ENCODE results near the gene CCDC91. TPM values are rescaled to one million over a fixed set of nuclear protein-coding genes. Genes with fewer than 3 reads are reported as not detected.

CCDC91 gene
- total and polyA plus RNA-seq, 2 of the 4 experiments (the other 2 are of a cell fraction), result 8.6 to 14.7 TPM

- H3K27ac ChIP-seq (ENCODE audit: insufficient read depth, low read length), result no peak overlapping the region
- WGBS, 2 experiments (ENCODE audit: extremely low coverage in 2 of 2, insufficient read length in 1 of 2), result no CpG with 5 or more reads among the region's 2 CpGs
- no peak overlapping the region for H4K5ac ChIP-seq (ENCODE audit: low read depth, low read length)
- no peaks in the 10 kb centered on the region for H3K9me1 ChIP-seq (ENCODE audit: insufficient read depth, low read length)
- no peak overlapping the region for H3K56ac ChIP-seq (ENCODE audit: extremely low read depth, insufficient read depth, low read length)
- no peak overlapping the region for H3K4ac ChIP-seq (ENCODE audit: low read depth, low read length)
- ATAC-seq (ENCODE audit: low read depth), result no peak
- H2AFZ ChIP-seq (replicated peaks; ENCODE audit: low read length, poor library complexity), result no peak overlapping the region
- H2AK5ac ChIP-seq (ENCODE audit: low read depth, low read length), result no peak overlapping the region
- no peak overlapping the region for H3K18ac ChIP-seq (ENCODE audit: low read depth, low read length)
- H4K91ac ChIP-seq (ENCODE audit: insufficient read depth, low read depth, low read length), result no peak overlapping the region
- H3K14ac ChIP-seq (replicated peaks; ENCODE audit: low read depth, low read length), result no peak overlapping the region
- no peak overlapping the region for H2BK5ac ChIP-seq (ENCODE audit: low read depth, low read length, poor library complexity, severe bottlenecking)
- TF ChIP-seq MAFK (IDR thresholded peaks at IDR 0.05; ENCODE audit: low read depth, low read length) (no peak), RCOR1 (IDR thresholded peaks at IDR 0.05; ENCODE audit: insufficient replicate concordance, low read length) (no peak), BHLHE40 (IDR thresholded peaks at IDR 0.05; ENCODE audit: low read depth, low read length) (no peak), RFX5 (IDR thresholded peaks at IDR 0.05; ENCODE audit: low read depth, low read length) (no peak), RAD21 (IDR thresholded peaks at IDR 0.05; ENCODE audit: low read length) (no peak), CEBPB (IDR thresholded peaks at IDR 0.05; ENCODE audit: low read depth, low read length) (no peak), SMC3 (IDR thresholded peaks at IDR 0.05; ENCODE audit: low read depth, low read length) (no peak), CTCF (conservative IDR thresholded peaks at IDR 0.05; ENCODE audit: low read depth, low read length) (no peak), POLR2A (IDR thresholded peaks at IDR 0.05; ENCODE audit: low read depth, low read length) (no peak), CHD1 (IDR thresholded peaks at IDR 0.05; ENCODE audit: low read depth, low read length) (no peak), FOS (IDR thresholded peaks at IDR 0.05; ENCODE audit: low read depth, low read length) (no peak)
- TF ChIP-seq, protein P1, sequence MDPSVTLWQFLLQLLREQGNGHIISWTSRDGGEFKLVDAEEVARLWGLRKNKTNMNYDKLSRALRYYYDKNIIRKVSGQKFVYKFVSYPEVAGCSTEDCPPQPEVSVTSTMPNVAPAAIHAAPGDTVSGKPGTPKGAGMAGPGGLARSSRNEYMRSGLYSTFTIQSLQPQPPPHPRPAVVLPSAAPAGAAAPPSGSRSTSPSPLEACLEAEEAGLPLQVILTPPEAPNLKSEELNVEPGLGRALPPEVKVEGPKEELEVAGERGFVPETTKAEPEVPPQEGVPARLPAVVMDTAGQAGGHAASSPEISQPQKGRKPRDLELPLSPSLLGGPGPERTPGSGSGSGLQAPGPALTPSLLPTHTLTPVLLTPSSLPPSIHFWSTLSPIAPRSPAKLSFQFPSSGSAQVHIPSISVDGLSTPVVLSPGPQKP (IDR thresholded peaks at IDR 0.05; ENCODE audit: borderline replicate concordance, low read depth, low read length), result no peak
- DNase-seq, result peak; percentile 11
- H3K9ac ChIP-seq (ENCODE audit: low read depth, low read length), result no peak overlapping the region
- H2BK120ac ChIP-seq (ENCODE audit: low read depth, low read length), result no peak overlapping the region
- H3K4me1 ChIP-seq (ENCODE audit: control insufficient read depth, insufficient read depth, low read length), result no peaks in the 10 kb centered on the region
- H4K20me1 ChIP-seq (ENCODE audit: insufficient read depth, low read length), result no peaks in the 10 kb centered on the region
- no peak overlapping the region for H3K4me3 ChIP-seq (ENCODE audit: insufficient read depth, low read depth, low read length)
- H3K9me3 ChIP-seq (ENCODE audit: control insufficient read depth, insufficient read depth, low read length), result no peaks in the 10 kb centered on the region
- H4K8ac ChIP-seq (ENCODE audit: low read depth in 2 of 2, low read length in 2 of 2), result no peak overlapping the region
- no peak overlapping the region for H2BK20ac ChIP-seq (ENCODE audit: low read depth, low read length)
- H3K79me1 ChIP-seq (ENCODE audit: low read depth in 1 of 2, low read length in 2 of 2), result no peaks in the 10 kb centered on the region
- ChIA-PET POLR2A (ENCODE audit: unreplicated experiment) (no interaction called here), CTCF (no interaction called here)
- no TSS peak for BruUV-seq (replicated peaks)
- in situ Hi-C loops (cut with MboI; ENCODE audit: low sequenced_read_pairs), result no loop called here
- dilution Hi-C loops (cut with HindIII; ENCODE audit: low sequenced_read_pairs, unreplicated experiment), result no loop called here
- H2AK9ac ChIP-seq (replicated peaks; ENCODE audit: low read depth, low read length, poor library complexity), result no peak overlapping the region
- H3K27me3 ChIP-seq (ENCODE audit: control insufficient read depth, insufficient read depth, low read length), result no peaks in the 10 kb centered on the region
- no peak overlapping the region for H3K23ac ChIP-seq (ENCODE audit: low read depth, low read length)
- H2BK15ac ChIP-seq (ENCODE audit: low read depth, low read length), result no peak overlapping the region
- H3K4me2 ChIP-seq (ENCODE audit: low read depth, low read length), result no peak overlapping the region
- H3K36me3 ChIP-seq (ENCODE audit: control insufficient read depth, insufficient read depth, low read length), result no peaks in the 10 kb centered on the region
- intact Hi-C loops (cut with micrococcal nuclease), result no loop called here
Measured at GRCh38 chr12:28164644-28165275, 25.5 kb upstream of the CCDC91 start.

Data from IMR-90 (cell line).